ENCODE results near the gene TGFB2.

GRCh38 chr1:218403300-218403699, 58.2 kb downstream of the TGFB2 start:
- TF ChIP-seq, protein P1, sequence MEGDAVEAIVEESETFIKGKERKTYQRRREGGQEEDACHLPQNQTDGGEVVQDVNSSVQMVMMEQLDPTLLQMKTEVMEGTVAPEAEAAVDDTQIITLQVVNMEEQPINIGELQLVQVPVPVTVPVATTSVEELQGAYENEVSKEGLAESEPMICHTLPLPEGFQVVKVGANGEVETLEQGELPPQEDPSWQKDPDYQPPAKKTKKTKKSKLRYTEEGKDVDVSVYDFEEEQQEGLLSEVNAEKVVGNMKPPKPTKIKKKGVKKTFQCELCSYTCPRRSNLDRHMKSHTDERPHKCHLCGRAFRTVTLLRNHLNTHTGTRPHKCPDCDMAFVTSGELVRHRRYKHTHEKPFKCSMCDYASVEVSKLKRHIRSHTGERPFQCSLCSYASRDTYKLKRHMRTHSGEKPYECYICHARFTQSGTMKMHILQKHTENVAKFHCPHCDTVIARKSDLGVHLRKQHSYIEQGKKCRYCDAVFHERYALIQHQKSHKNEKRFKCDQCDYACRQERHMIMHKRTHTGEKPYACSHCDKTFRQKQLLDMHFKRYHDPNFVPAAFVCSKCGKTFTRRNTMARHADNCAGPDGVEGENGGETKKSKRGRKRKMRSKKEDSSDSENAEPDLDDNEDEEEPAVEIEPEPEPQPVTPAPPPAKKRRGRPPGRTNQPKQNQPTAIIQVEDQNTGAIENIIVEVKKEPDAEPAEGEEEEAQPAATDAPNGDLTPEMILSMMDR (conservative IDR thresholded peaks at IDR 0.05): no peak
- no peak for TF ChIP-seq ZFX (IDR thresholded peaks at IDR 0.05)
